ENCODE data around the gene SNRPD3. TPM values are rescaled to one million over a fixed set of nuclear protein-coding genes. Genes with fewer than 3 reads are reported as not detected.
"Not testable (repeated sequence)": the region's sequence is repeated elsewhere in the genome, so short reads cannot be mapped to it uniquely, and the experiment has no call there.

SNRPD3 gene
- total RNA-seq, 1 experiment from 2014 or later: 339 TPM

DNA sequence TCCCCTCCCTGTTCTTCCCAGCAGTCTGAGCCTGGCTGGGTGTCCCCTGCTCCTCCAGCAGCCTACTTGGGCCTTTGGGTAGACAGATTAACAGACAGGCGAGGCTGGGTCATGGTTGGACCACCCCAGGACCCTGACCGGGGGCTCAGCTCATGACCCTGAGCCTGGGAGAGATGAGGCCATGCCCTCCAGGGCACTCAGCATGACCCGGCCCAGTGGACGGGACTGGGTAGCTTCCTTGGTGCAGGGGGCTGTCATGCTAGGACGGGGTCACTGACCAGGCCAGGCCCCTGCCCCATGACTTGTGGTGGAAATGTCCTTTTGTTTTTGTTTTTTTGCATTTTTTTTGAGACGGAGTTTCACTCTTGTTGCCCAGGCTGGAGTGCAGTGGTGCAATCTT, 52.5 kb downstream of the SNRPD3 start:
- not testable (repeated sequence) for DNase-seq (ENCODE audit: low read depth)

DNA sequence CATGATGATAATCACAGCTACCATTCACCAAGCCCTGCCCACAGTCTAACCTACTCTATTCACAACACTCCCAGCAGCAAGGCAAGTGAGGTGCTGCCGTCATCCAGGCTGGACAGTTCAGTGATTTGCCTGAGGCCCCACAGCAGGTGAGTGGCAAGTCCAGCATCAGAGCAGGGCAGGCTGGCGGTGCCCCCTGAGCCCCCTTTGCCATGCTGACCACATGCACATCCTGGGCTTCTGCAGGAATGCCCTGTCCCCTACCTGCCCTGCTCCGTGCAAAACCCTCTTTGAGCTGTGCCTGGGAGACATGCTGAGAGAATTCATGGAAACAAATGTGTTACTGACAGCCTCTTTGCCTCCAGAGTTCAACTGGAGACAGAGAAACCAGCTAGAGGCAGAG, 54.1 kb downstream of the SNRPD3 start:
- not testable (repeated sequence) for DNase-seq (ENCODE audit: low read depth)

DNA sequence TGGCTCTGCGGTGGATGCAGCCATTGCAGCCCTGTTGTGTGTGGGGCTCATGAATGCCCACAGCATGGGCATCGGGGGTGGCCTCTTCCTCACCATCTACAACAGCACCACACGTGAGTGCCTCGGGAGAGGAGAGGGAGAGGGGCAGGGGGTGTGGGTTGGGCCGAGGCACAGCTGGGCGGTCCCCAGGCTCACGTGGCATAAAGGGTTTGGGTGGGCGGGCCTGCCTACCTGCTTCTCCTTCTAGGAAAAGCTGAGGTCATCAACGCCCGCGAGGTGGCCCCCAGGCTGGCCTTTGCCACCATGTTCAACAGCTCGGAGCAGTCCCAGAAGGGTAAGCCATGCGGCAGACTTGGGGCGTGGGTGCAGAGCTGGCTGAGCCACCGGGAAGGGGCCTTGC, 59.0 kb downstream of the SNRPD3 start:
- DNase-seq (ENCODE audit: low read depth): not testable (repeated sequence)

DNA sequence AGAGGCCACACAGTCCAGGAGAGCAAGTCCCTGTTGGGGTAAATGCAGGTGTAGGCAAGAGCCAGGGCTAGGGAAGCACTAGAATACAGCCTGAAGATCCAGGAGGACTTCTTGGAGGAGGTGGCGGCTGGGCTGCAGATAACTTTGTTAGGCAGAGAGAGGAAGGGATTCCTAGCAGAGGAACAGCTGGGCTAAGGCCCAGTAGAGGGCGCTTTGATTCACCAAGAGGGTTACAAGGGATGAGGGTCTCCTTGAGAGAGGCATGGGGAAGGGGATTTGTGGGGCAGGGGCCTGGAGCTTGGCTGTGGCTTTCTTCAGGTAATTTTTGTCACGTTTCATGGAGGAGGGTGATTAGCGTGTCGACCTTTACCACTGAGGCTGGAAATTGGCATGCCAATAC, 65.4 kb downstream of the SNRPD3 start:
- DNase-seq (ENCODE audit: low read depth): not testable (repeated sequence)

DNA sequence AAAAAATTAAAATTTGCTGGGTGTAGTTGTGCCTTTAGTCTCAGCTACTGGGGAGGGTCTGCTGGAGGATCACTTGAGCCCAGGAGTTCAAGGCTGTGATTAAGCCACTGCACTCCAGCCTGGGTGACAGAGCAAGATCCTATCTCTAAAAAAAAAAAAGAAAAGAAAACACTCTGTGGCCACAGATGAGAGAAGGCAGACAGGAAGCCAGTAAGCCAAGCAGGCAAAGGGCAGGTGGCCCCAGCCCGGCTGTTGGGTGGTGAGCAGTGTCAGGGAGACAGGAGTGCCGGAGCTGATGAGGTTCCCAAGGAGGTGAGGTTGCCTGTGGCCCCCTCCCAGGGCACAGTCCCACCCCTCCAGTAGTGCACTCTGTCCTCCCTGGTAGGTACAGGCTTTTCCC, 66.8 kb downstream of the SNRPD3 start:
- not testable (repeated sequence) for DNase-seq (ENCODE audit: low read depth)

Other genes starting within 250 kb of the SNRPD3 start
- 1.5 and 2.3 TPM in 2 replicates for gene ADORA2A, start 128.4 kb upstream of the SNRPD3 start, total RNA-seq (2014; rRNA removed; shearing (Covaris generic))
- gene UPB1, start 60.7 kb upstream of the SNRPD3 start, total RNA-seq (2014; rRNA removed; shearing (Covaris generic)): not detected in 2 replicates
- gene GUCD1, start 861 bp upstream of the SNRPD3 start, total RNA-seq (2014; rRNA removed; shearing (Covaris generic)): 167 and 172 TPM in 2 replicates
- gene LRRC75B, start 37.1 kb downstream of the SNRPD3 start, total RNA-seq (2014; rRNA removed; shearing (Covaris generic)): 0.70 and 1.1 TPM in 2 replicates
- gene GGT1, start 47.2 kb downstream of the SNRPD3 start, total RNA-seq (2014; rRNA removed; shearing (Covaris generic)): 3.7 and 8.5 TPM in 2 replicates
- not detected in 2 replicates for gene PIWIL3, start 218.7 kb downstream of the SNRPD3 start, total RNA-seq (2014; rRNA removed; shearing (Covaris generic))

Data from HT1080 (cell line).